VCaP (cell line): ENCODE measurements around the gene CCDC124.
A peak's percentile ranks its signal among the peaks of the same experiment; 100 is the strongest.

Experiments used
- H3K27ac ChIP-seq: fragments of 450-650 bp; 2 replicates; pipeline ENCODE4 v1.5.1; 2017
- CTCF ChIP-seq: fragments of 450-650 bp; conservative IDR thresholded peaks from 2 replicates; pipeline ENCODE4 v1.5.1; 2017; ENCODE audit warnings: mild to moderate bottlenecking, moderate library complexity

Gene CCDC124

DNA sequence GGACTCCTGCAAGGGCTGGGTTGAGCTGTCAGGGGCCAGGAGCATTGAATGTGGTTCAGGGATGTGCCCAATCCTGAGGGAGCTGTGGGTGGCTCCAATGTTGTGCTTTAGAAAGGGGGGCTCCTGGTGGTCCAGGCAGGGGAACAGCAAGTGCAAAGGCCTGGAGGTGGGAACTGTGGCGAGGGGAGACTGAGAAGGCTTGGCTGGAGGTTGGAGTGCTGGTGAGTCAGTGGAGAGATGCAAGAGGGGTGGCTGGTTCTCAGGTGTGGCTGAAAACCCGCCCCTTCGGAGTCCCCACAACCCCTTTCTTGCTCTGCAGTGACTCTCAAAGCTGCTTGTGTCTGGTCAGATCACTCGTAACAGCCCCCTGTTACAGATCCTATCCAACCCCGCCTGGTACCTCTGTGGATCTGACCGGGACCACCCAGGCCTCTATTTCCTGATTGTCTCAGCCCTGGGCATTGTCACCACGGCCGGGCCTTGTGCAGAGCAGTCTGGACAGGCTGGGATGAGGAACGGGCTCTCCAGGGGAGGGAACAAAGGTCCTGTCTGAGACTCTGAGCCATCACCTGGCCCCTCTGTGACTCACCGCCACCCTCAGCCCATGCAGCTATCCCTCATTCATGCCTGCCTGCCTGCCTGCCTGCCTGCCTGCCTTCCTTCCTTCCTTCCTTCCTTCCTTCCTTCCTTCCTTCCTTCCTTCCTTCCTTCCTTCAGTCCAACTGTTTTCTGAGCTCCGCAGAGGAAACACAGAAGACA is 32.7 kb downstream of the CCDC124 start:
- no peak for TF ChIP-seq CTCF

DNA sequence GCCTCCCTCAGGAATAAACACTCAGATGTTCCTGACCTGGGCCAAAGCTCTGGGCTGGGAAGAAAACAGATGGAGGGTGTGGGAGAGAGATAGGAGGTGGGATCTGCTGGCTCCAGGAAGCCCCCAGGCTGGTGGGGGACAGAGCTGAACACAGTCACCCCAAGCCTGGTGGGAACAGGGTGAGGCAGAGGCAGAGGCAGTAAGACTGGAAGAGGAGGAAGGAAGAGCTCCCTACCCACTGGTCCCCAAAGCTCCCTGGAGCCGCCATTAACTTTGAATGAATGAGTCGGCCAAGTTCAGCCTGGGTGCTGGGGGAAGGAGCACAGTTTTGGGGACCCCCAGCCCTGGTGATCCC is 33.3 kb downstream of the CCDC124 start:
- no peak overlapping the region for H3K27ac ChIP-seq
- TF ChIP-seq CTCF, result no peak

More for the DNA sequence above, 32.7 kb downstream of the CCDC124 start:
- H3K27ac ChIP-seq, result no peak overlapping the region

GRCh38 chr19:17966550-17967256 is 33.9 kb downstream of the CCDC124 start, which contains the start of gene KCNN1:
Gene KCNN1, plus strand, starts transcription at chr19:17967107. Its CDS starts 6,782 bp downstream, at chr19:17973889.
- H3K27ac ChIP-seq, result peak within 1 kb of the TSS; percentile 58; the same call in 1 of the 2 replicates
- TF ChIP-seq CTCF, result no peak

- TF ChIP-seq CTCF, result no peak
- peak overlapping the region; percentile 58; the same call in 1 of the 2 replicates for H3K27ac ChIP-seq
Observed at GRCh38 chr19:17967257-17968051, 34.6 kb downstream of the CCDC124 start.

DNA sequence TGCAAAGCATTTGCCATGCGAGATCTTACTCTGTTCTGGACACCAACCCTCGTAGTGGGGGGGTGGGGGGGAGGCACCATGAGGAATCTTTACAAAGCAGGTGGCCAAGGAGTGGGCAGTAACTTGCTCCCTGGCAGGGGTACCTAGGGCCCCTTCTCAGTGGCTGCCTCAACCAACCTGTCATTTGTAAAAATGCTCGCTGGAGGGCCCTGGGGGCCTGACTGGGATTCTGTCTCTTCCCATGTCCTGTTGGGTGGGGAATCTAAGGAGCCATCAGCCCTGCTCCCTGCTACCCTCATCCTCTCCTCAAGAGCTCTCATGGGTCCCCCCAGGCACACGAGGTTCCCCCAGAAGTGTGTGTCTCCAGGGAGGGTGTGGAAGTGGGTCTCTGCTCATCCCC is 35.5 kb downstream of the CCDC124 start:
- TF ChIP-seq CTCF, result no peak
- H3K27ac ChIP-seq, result no peak overlapping the region

- no peak overlapping the region for H3K27ac ChIP-seq
- TF ChIP-seq CTCF, result no peak
Observed at GRCh38 chr19:17969096-17969792, 36.4 kb downstream of the CCDC124 start.
